Prostate gland (tissue), 2 donors: ENCODE results near the gene PTPA. TPM values are rescaled to one million over a fixed set of nuclear protein-coding genes. Genes with fewer than 3 reads are reported as not detected.
"Not testable (repeated sequence)": the region's sequence is repeated elsewhere in the genome, so short reads cannot be mapped to it uniquely, and the experiment has no call there.

Source experiments
- DNase-seq: peaks from one replicate; pipeline ENCODE4 v3.0.0-alpha.2; 2019; ENCODE audit warnings: low spot score
- H3K27ac ChIP-seq, 2 donors: fragments of 200-600 bp; sonication (generic); 2 replicates each; pipeline ENCODE4 v1.5.1; 2017 to 2019
- H3K27me3 ChIP-seq: fragments of 200-600 bp; sonication (generic); replicated peaks from 2 replicates; pipeline ENCODE4 v1.5.1; 2019; ENCODE audit not compliant: insufficient read depth
- H3K36me3 ChIP-seq, 2 donors: fragments of 200-600 bp; sonication (generic); 1 replicate in 1 of 2; 2 replicates in 1 of 2; pipeline versions ENCODE4 v1.5.1 to v1.8.1; 2017 to 2019
- H3K4me1 ChIP-seq: fragments of 200-600 bp; sonication (generic); replicated peaks from 2 replicates; pipeline ENCODE4 v1.5.1; 2019
- H3K4me3 ChIP-seq, 2 donors: fragments of 200-600 bp; sonication (generic); 2 replicates each; pipeline ENCODE4 v1.5.1; 2017 to 2019
- H3K9me3 ChIP-seq: fragments of 200-600 bp; sonication (generic); 2 replicates; pipeline ENCODE4 v1.5.1; 2017
- CTCF ChIP-seq, 4 experiments: fragments of 200-600 bp in 2 of 4; fragments of 450-650 bp in 2 of 4; sonication (generic) in 2 of 4; IDR thresholded peaks; 1 replicate in 3 of 4; 2 replicates in 1 of 4; pipeline ENCODE4 v1.5.1; 2016 to 2019; ENCODE audit warnings: antibody characterized with exemption in 4 of 4, mild to moderate bottlenecking in 2 of 4, moderate library complexity in 2 of 4
- POLR2A ChIP-seq: fragments of 450-650 bp; IDR thresholded peaks from one replicate; pipeline ENCODE4 v1.6.1; 2016; ENCODE audit warnings: antibody characterized with exemption, mild to moderate bottlenecking
- POLR2AphosphoS5 ChIP-seq: sonication (generic); formaldehyde crosslinking; IDR thresholded peaks from one replicate; pipeline ENCODE4 v1.6.1; 2017; ENCODE audit warnings: antibody characterized with exemption
- WGBS: methylation state at CpG from one replicate; pipeline ENCODE4 v1.1.5; 2018; 5-methylcytosine and 5-hydroxymethylcytosine counted together
- intact Hi-C: fragments of 100-400 bp; cut with DNase I; formaldehyde crosslinking; loops from one replicate; pipeline ENCODE4 v1.14.2; 2022
- total RNA-seq, 2 donors: library from RNA; depleted of rRNA; stranded (reverse); fragments of >200 nt; gene quantifications; one replicate each; pipeline ENCODE4 v1.1.0, GENCODE V29; 2016

Gene PTPA
- total RNA-seq, 2 donors from 2014 or later = 165 to 173 TPM

GRCh38 chr9:129162497-129163197 lies 51.4 kb downstream of the PTPA start:
- H3K27me3 ChIP-seq = no peaks in the 10 kb centered on the region
- H3K4me3 ChIP-seq = no peak overlapping the region
- DNase-seq = no peak
- 92% methylated on average over 11 of the region's 11 CpGs for WGBS
- H3K4me1 ChIP-seq = peaks cover 13% of the 10 kb centered on the region
- H3K27ac ChIP-seq = no peak overlapping the region
- intact Hi-C loops = no loop called here
- TF ChIP-seq POLR2A (no peak), CTCF (IDR thresholded peaks at IDR 0.05) (no peak), POLR2AphosphoS5 (no peak)
- no peaks in the 10 kb centered on the region for H3K36me3 ChIP-seq
- H3K9me3 ChIP-seq = no peaks in the 10 kb centered on the region

GRCh38 chr9:129163198-129163670 lies 52.0 kb downstream of the PTPA start:
- H3K27me3 ChIP-seq, DNase-seq, H3K36me3 ChIP-seq, H3K9me3 ChIP-seq, H3K4me3 ChIP-seq, intact Hi-C loops: not testable (repeated sequence)
- Histone ChIP-seq H3K27ac (peak overlapping the region; percentile 66 to 79), H3K4me1 (peaks cover 18% of the 10 kb centered on the region)
- WGBS = 74% methylated on average over 5 of the region's 5 CpGs

GRCh38 chr9:129163753-129164152 lies 52.5 kb downstream of the PTPA start:
- TF ChIP-seq POLR2AphosphoS5 (no peak), CTCF (IDR thresholded peaks at IDR 0.05) (no peak), POLR2A (no peak)
- peaks cover 18% of the 10 kb centered on the region for H3K4me1 ChIP-seq

GRCh38 chr9:129164246-129164930 lies 53.2 kb downstream of the PTPA start:
- Histone ChIP-seq H3K4me3 (no peak overlapping the region), H3K27me3 (no peaks in the 10 kb centered on the region), H3K27ac (peak overlapping the region; percentile 66 to 79), H3K36me3 (no peaks in the 10 kb centered on the region), H3K4me1 (peaks cover 18% of the 10 kb centered on the region), H3K9me3 (no peaks in the 10 kb centered on the region)
- whole genome bisulfite sequencing = 27% methylated on average over 9 of the region's 9 CpGs
- intact Hi-C loops = no loop called here
- peak; percentile 63 for DNase-seq
- no peak for TF ChIP-seq CTCF (IDR thresholded peaks at IDR 0.05)
- TF ChIP-seq POLR2A = no peak
- TF ChIP-seq POLR2AphosphoS5 = peak; percentile 71

More at GRCh38 chr9:129163753-129164152, 52.5 kb downstream of the PTPA start:
- no peak overlapping the region for H3K4me3 ChIP-seq
- DNase-seq = no peak
- H3K27ac ChIP-seq = peak overlapping the region; percentile 66 to 79
- intact Hi-C loops = no loop called here
- no peaks in the 10 kb centered on the region for H3K27me3 ChIP-seq
- 80% methylated on average over 10 of the region's 10 CpGs for WGBS
- no peaks in the 10 kb centered on the region for H3K36me3 ChIP-seq
- no peaks in the 10 kb centered on the region for H3K9me3 ChIP-seq

- no peaks in the 10 kb centered on the region for H3K9me3 ChIP-seq
- DNase-seq = no peak
- no peaks in the 10 kb centered on the region for H3K27me3 ChIP-seq
- peaks cover 18% of the 10 kb centered on the region for H3K4me1 ChIP-seq
- H3K27ac ChIP-seq = peak overlapping the region; percentile 66 to 79
- intact Hi-C loops = no loop called here
- no peaks in the 10 kb centered on the region for H3K36me3 ChIP-seq
- TF ChIP-seq POLR2AphosphoS5 = no peak
- no peak for TF ChIP-seq POLR2A
- no peak for TF ChIP-seq CTCF (IDR thresholded peaks at IDR 0.05)
- no peak overlapping the region for H3K4me3 ChIP-seq
Measured at GRCh38 chr9:129165198-129165597, 54.0 kb downstream of the PTPA start.
